NOMO-1 (cell line): ENCODE data around the gene SYDE2.
A peak's percentile ranks its signal among the peaks of the same experiment; 100 is the strongest.

ENCODE experiments used
- DNase-seq, 2 experiments: peaks; one replicate each; lab custom pipeline; 2025; ENCODE audit not compliant: unreplicated experiment in 2 of 2; lab: John Stamatoyannopoulos, UW

Gene SYDE2

GRCh38 chr1:85133565-85134159 lies 67.2 kb downstream of the SYDE2 start:
- DNase-seq, result no peak

GRCh38 chr1:85132078-85132720 lies 68.6 kb downstream of the SYDE2 start:
- no peak for DNase-seq

GRCh38 chr1:85128316-85128715 lies 72.5 kb downstream of the SYDE2 start:
- DNase-seq, result no peak

GRCh38 chr1:85125891-85126290 lies 74.9 kb downstream of the SYDE2 start:
- no peak for DNase-seq

- DNase-seq, result no peak
Observed at GRCh38 chr1:85124091-85124490, 76.7 kb downstream of the SYDE2 start.

GRCh38 chr1:85122169-85122568 lies 78.6 kb downstream of the SYDE2 start:
- DNase-seq, result no peak

GRCh38 chr1:85121744-85122143 lies 79.1 kb downstream of the SYDE2 start:
- no peak for DNase-seq

- no peak for DNase-seq
Observed at GRCh38 chr1:85118751-85119150, 82.1 kb downstream of the SYDE2 start.

- peak in 1 of 2 experiments; percentile 58 for DNase-seq
Observed at GRCh38 chr1:85116856-85117255, 84.0 kb downstream of the SYDE2 start.

GRCh38 chr1:85115933-85116332 lies 84.9 kb downstream of the SYDE2 start:
- no peak for DNase-seq

GRCh38 chr1:85111695-85112094 lies 89.1 kb downstream of the SYDE2 start:
- DNase-seq, result no peak

GRCh38 chr1:85109475-85109874 lies 91.3 kb downstream of the SYDE2 start:
- DNase-seq, result peak in 1 of 2 experiments; percentile 33
